ENCODE results near the gene FBXO48.

DNA sequence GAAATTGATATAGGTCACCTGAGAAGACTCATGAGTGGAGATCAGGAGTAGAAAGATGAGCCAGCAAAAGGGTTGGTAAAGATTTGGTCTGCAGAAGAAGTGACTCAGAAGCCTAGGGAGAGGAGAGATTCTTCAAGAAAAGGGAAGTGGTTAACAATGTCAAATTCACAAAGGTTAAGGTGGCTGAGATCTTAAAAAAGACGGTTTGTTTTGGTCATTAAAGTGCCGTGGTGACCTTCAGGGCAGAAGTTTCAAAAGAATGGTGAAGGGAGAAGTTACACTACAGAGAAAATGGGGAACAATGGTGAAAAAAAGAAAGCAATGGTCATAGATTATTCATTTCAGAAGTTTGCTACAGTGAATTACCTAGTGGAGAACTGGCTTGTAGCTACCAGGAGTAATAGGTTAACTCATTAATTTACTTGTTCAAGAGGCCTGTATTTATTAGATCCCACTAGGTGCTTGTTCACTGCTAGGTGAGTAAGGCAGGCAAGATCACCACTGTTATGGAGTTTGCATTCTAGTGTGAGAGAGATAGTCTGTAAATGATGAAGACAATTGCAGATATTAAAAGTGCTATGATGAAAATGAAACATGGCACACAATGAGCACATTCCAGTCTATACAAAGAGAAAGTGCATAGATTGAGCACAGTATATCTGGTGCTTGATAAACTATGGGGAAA lies 43.0 kb downstream of the FBXO48 start:
- TF ChIP-seq CTCF (IDR thresholded peaks at IDR 0.05) (no peak), REST (IDR thresholded peaks at IDR 0.05; ENCODE audit: insufficient read depth in 1 of 2, low read depth in 2 of 2, low read length in 1 of 2) (no peak), SIN3A (IDR thresholded peaks at IDR 0.05; ENCODE audit: borderline replicate concordance, insufficient read depth, low read depth, low read length) (no peak), POLR2AphosphoS5 (IDR thresholded peaks at IDR 0.05; ENCODE audit: low read depth, low read length) (no peak)

All from Panc1 (cell line).